H1 (cell line): ENCODE data around the gene ANKUB1. TPM values are rescaled to one million over a fixed set of nuclear protein-coding genes. Genes with fewer than 3 reads are reported as not detected.

Experiments
- CTCF ChIA-PET: fragments of 300-600 bp; sonication (Branson Sonifier 250); formaldehyde crosslinking; loops from one replicate; lab custom pipeline; 2021; ENCODE audit not compliant: partially characterized antibody; lab: Charles Lee
- POLR2A ChIA-PET: fragments of 300-600 bp; sonication (Branson Sonifier 250); formaldehyde crosslinking; loops from one replicate; lab custom pipeline; 2021; ENCODE audit warnings: inconsistent platforms; ENCODE audit not compliant: partially characterized antibody; lab: Charles Lee
- DNase-seq, 2 experiments: peaks; one replicate each; pipeline versions ENCODE4 v3.0.0 to v3.0.0-alpha.2; 2010 to 2022; ENCODE audit warnings: low spot score in 2 of 2, low read depth in 1 of 2, mixed read lengths in 1 of 2
- FAIRE-seq: peaks from 2 replicates; lab custom pipeline; 2011; peaks lifted over from hg19 to GRCh38; lab: Jason Lieb, UNC
- H2AFZ ChIP-seq: 2 replicates; pipeline ENCODE4 v1.8.1; 2012; ENCODE audit warnings: low read length, inconsistent platforms
- H2AK5ac ChIP-seq: 2 replicates; pipeline ENCODE4 v1.6.1; 2013; ENCODE audit warnings: low read depth, low read length
- H2BK120ac ChIP-seq: replicated peaks from 2 replicates; pipeline ENCODE3; 2013; ENCODE audit warnings: low read depth, low read length, inconsistent platforms
- H2BK12ac ChIP-seq: 2 replicates; pipeline ENCODE4 v1.6.1; 2013; ENCODE audit warnings: low read depth, low read length
- H2BK15ac ChIP-seq: 2 replicates; pipeline ENCODE4 v1.6.1; 2013; ENCODE audit warnings: low read length
- H2BK20ac ChIP-seq: 2 replicates; pipeline ENCODE4 v1.6.1; 2013; ENCODE audit warnings: low read length
- H2BK5ac ChIP-seq: 2 replicates; pipeline ENCODE4 v1.6.1; 2013; ENCODE audit warnings: low read depth, low read length
- H3K14ac ChIP-seq: 2 replicates; pipeline ENCODE4 v1.6.1; 2013; ENCODE audit warnings: inconsistent platforms; ENCODE audit not compliant: insufficient read length
- H3K18ac ChIP-seq: 2 replicates; pipeline ENCODE4 v1.6.1; 2013; ENCODE audit warnings: low read length; ENCODE audit errors: extremely low read depth
- H3K23ac ChIP-seq: 2 replicates; pipeline ENCODE4 v1.6.1; 2013; ENCODE audit warnings: inconsistent platforms; ENCODE audit not compliant: insufficient read length
- H3K23me2 ChIP-seq: 2 replicates; pipeline ENCODE4 v1.6.1; 2013; ENCODE audit warnings: low read depth, low read length
- H3K27ac ChIP-seq: 2 replicates; pipeline ENCODE4 v1.6.1; 2011; ENCODE audit warnings: low read depth, low read length, inconsistent platforms
- H3K27me3 ChIP-seq, 4 experiments: replicated peaks in 1 of 4; 1 replicate in 1 of 4; 2 replicates in 3 of 4; pipeline versions ENCODE4 v1.6.1 to v1.8.1; 2011 to 2013; ENCODE audit warnings: low read length in 3 of 4, mild to moderate bottlenecking in 3 of 4, inconsistent platforms in 2 of 4, mixed read lengths in 2 of 4, moderate library complexity in 1 of 4; ENCODE audit not compliant: control insufficient read depth in 3 of 4, insufficient read depth in 3 of 4; ENCODE audit errors: extremely low read depth in 1 of 4
- H3K36me3 ChIP-seq, 4 experiments: 2 replicates each; pipeline versions ENCODE4 v1.6.1 to v1.8.1; 2011 to 2013; ENCODE audit warnings: mild to moderate bottlenecking in 4 of 4, low read length in 3 of 4, moderate library complexity in 2 of 4, control low read depth in 1 of 4, inconsistent platforms in 1 of 4; ENCODE audit not compliant: insufficient read depth in 4 of 4, control insufficient read depth in 2 of 4
- H3K4ac ChIP-seq: replicated peaks from 2 replicates; pipeline ENCODE3; 2013; ENCODE audit warnings: low read length, low read depth, mixed read lengths, inconsistent platforms; ENCODE audit not compliant: insufficient read length
- H3K4me1 ChIP-seq, 4 experiments: replicated peaks in 1 of 4; 1 replicate in 1 of 4; 2 replicates in 3 of 4; pipeline versions ENCODE4 v1.6.1 to v1.8.1; 2011 to 2013; ENCODE audit warnings: low read length in 3 of 4, inconsistent platforms in 2 of 4, mixed read lengths in 1 of 4; ENCODE audit not compliant: insufficient read depth in 4 of 4, control insufficient read depth in 3 of 4
- H3K4me2 ChIP-seq, 2 experiments: 2 replicates each; pipeline versions ENCODE4 v1.6.1 to v1.8.1; 2011 to 2013; ENCODE audit warnings: low read depth in 2 of 2, low read length in 2 of 2, control low read depth in 1 of 2, inconsistent platforms in 1 of 2, mild to moderate bottlenecking in 1 of 2; ENCODE audit not compliant: insufficient read depth in 1 of 2
- H3K4me3 ChIP-seq, 4 experiments: fragments of 200-600, 300-600 bp in 1 of 4; sonication (generic), shearing (Covaris generic), sonication (Bioruptor Twin) in 1 of 4; 2 replicates each; pipeline versions ENCODE4 v1.5.1 to v1.8.1; 2011 to 2016; ENCODE audit warnings: low read length in 4 of 4, low read depth in 3 of 4, control low read depth in 2 of 4, inconsistent platforms in 2 of 4, mild to moderate bottlenecking in 2 of 4, mixed read lengths in 1 of 4, moderate library complexity in 1 of 4; ENCODE audit not compliant: insufficient read depth in 2 of 4; ENCODE audit errors: extremely low read depth in 1 of 4
- H3K56ac ChIP-seq: replicated peaks from 2 replicates; pipeline ENCODE3; 2013; ENCODE audit warnings: low read depth, mild to moderate bottlenecking, mixed read lengths, low read length, inconsistent platforms; ENCODE audit not compliant: insufficient read length
- H3K79me1 ChIP-seq: 2 replicates; pipeline ENCODE4 v1.6.1; 2013; ENCODE audit warnings: low read depth, low read length, control low read depth
- H3K79me2 ChIP-seq, 2 experiments: 2 replicates each; pipeline versions ENCODE4 v1.6.1 to v1.8.1; 2012 to 2013; ENCODE audit warnings: low read length in 2 of 2, mild to moderate bottlenecking in 2 of 2, inconsistent platforms in 1 of 2; ENCODE audit not compliant: insufficient read depth in 2 of 2, control insufficient read depth in 1 of 2
- H3K9ac ChIP-seq, 4 experiments: replicated peaks in 1 of 4; 1 replicate in 1 of 4; 2 replicates in 3 of 4; pipeline versions ENCODE4 v1.6.1 to v1.8.1; 2011 to 2013; ENCODE audit warnings: low read depth in 3 of 4, low read length in 3 of 4, control low read depth in 2 of 4, mild to moderate bottlenecking in 2 of 4, moderate library complexity in 2 of 4, inconsistent platforms in 1 of 4; ENCODE audit errors: extremely low read depth in 1 of 4
- H3K9me3 ChIP-seq, 2 experiments: 2 replicates each; pipeline versions ENCODE4 v1.6.1 to v1.8.1; 2012 to 2013; ENCODE audit warnings: mild to moderate bottlenecking in 2 of 2, moderate library complexity in 2 of 2, control low read depth in 1 of 2, inconsistent platforms in 1 of 2, low read depth in 1 of 2, low read length in 1 of 2, mixed read lengths in 1 of 2; ENCODE audit not compliant: insufficient read depth in 2 of 2
- H4K20me1 ChIP-seq, 2 experiments: replicated peaks in 1 of 2; 2 replicates each; pipeline versions ENCODE3 to v1.8.1; 2011 to 2013; ENCODE audit warnings: inconsistent platforms in 2 of 2, low read length in 2 of 2, mild to moderate bottlenecking in 1 of 2; ENCODE audit not compliant: insufficient read depth in 2 of 2, control insufficient read depth in 1 of 2
- H4K5ac ChIP-seq: 2 replicates; pipeline ENCODE4 v1.6.1; 2013; ENCODE audit warnings: low read length, low read depth, mixed read lengths, inconsistent platforms; ENCODE audit not compliant: insufficient read length
- H4K8ac ChIP-seq: 2 replicates; pipeline ENCODE4 v1.8.0; 2013; ENCODE audit warnings: mild to moderate bottlenecking, moderate library complexity, low read length, inconsistent platforms; ENCODE audit not compliant: insufficient read depth; ENCODE audit errors: extremely low read depth
- H4K91ac ChIP-seq: replicated peaks from 2 replicates; pipeline ENCODE3; 2013; ENCODE audit warnings: low read length, mixed read lengths, inconsistent platforms; ENCODE audit not compliant: insufficient read length
- ASH2L ChIP-seq: fragments of 200-600, 300-600 bp; sonication (generic); IDR thresholded peaks from one replicate; pipeline ENCODE4 v1.7.1; 2017; ENCODE audit warnings: low read length
- BACH1 ChIP-seq: IDR thresholded peaks from 2 replicates; pipeline ENCODE4 v1.6.1; 2012; ENCODE audit warnings: low read length, improper control_type of control experiment
- CEBPB ChIP-seq: IDR thresholded peaks from 2 replicates; pipeline ENCODE4 v1.6.1; 2012; ENCODE audit warnings: low read depth, low read length
- CHD1 ChIP-seq: IDR thresholded peaks from 2 replicates; pipeline ENCODE4 v1.6.1; 2012; ENCODE audit warnings: low read depth, low read length, improper control_type of control experiment
- CTBP2 ChIP-seq: IDR thresholded peaks from 2 replicates; pipeline ENCODE4 v1.7.0; 2011; ENCODE audit warnings: borderline replicate concordance, mild to moderate bottlenecking, moderate library complexity, mixed read lengths, low read length; ENCODE audit not compliant: insufficient read depth, insufficient read length
- HDAC2 ChIP-seq, 2 experiments: fragments of 300-600 bp in 1 of 2; sonication (generic) in 1 of 2; IDR thresholded peaks; 2 replicates each; pipeline ENCODE4 v1.6.1; 2011 to 2012; ENCODE audit warnings: low read depth in 2 of 2, low read length in 2 of 2, mild to moderate bottlenecking in 2 of 2, moderate library complexity in 2 of 2, borderline replicate concordance in 1 of 2, inconsistent platforms in 1 of 2
- JUND ChIP-seq: IDR thresholded peaks from 2 replicates; pipeline ENCODE4 v1.6.1; 2011; ENCODE audit warnings: mild to moderate bottlenecking, improper control_type of control experiment, low read length
- KDM5A ChIP-seq: fragments of 200-600 bp; IDR thresholded peaks from 2 replicates; pipeline ENCODE4 v1.7.1; 2012; ENCODE audit warnings: mild to moderate bottlenecking, low read length, inconsistent platforms, mixed read lengths
- MAFK ChIP-seq: IDR thresholded peaks from 2 replicates; pipeline ENCODE4 v1.6.1; 2012; ENCODE audit warnings: low read depth, mild to moderate bottlenecking, improper control_type of control experiment, low read length
- RNF2 ChIP-seq: fragments of 200-900, 300-1000 bp; sonication (generic); IDR thresholded peaks from 2 replicates; pipeline ENCODE4 v1.7.1; 2016; ENCODE audit warnings: borderline replicate concordance, low read depth, mild to moderate bottlenecking, antibody characterized with exemption, low read length; ENCODE audit not compliant: poor library complexity, severe bottlenecking; ENCODE audit errors: missing control alignments
- SIN3A ChIP-seq, 2 experiments: IDR thresholded peaks in 1 of 2; conservative IDR thresholded peaks in 1 of 2; 2 replicates each; pipeline ENCODE4 v1.6.1; 2011 to 2012; ENCODE audit warnings: low read length in 2 of 2, improper control_type of control experiment in 1 of 2, low read depth in 1 of 2, mild to moderate bottlenecking in 1 of 2
- SIRT6 ChIP-seq: IDR thresholded peaks from one replicate; pipeline ENCODE4 v1.7.1; 2012; ENCODE audit warnings: low read length, inconsistent platforms
- SIX5 ChIP-seq: IDR thresholded peaks from 2 replicates; pipeline ENCODE4 v1.6.1; 2011; ENCODE audit warnings: mild to moderate bottlenecking, low read depth, low read length
- SUZ12 ChIP-seq: fragments of 200-600 bp; sonication (generic); IDR thresholded peaks from 2 replicates; pipeline ENCODE4 v1.6.1; 2012; ENCODE audit warnings: mild to moderate bottlenecking, inconsistent platforms, low read length, moderate library complexity, mixed read lengths
- WGBS, 2 experiments: shearing (Covaris generic) in 1 of 2; methylation state at CpG; one replicate each; pipeline versions ENCODE4 v1.1.6 to v1.1.7; 2013 to 2015; ENCODE audit warnings: low lambda C conversion rate in 2 of 2, mixed read lengths in 2 of 2, inconsistent platforms in 1 of 2, low coverage in 1 of 2, missing lambda C conversion rate in 1 of 2; ENCODE audit not compliant: insufficient replicate concordance in 2 of 2, insufficient coverage in 1 of 2, insufficient read length in 1 of 2; ENCODE audit errors: extremely low coverage in 1 of 2, missing lambda C conversion rate in 1 of 2; 5-methylcytosine and 5-hydroxymethylcytosine counted together
- polyA plus RNA-seq, 7 experiments: library from polyadenylated mRNA; depleted of rRNA in 3 of 7; stranded (reverse) in 5 of 7; unstranded in 2 of 7; fragments of >200 nt in 5 of 7; fragments of 200-250 nt in 2 of 7; gene quantifications; 1 replicate in 5 of 7; 2 replicates in 1 of 7; 4 replicates in 1 of 7; pipeline versions ENCODE4 v1.2.1 to v1.2.3, GENCODE V29; 2011 to 2013; ENCODE audit warnings: missing spikeins in 2 of 7, mixed read lengths in 2 of 7
- total RNA-seq: library from RNA; stranded (reverse); fragmentation: NEBNext Ultra II Directional; extraction: Animal tissue kit (Norgen Biotek cat#: 25700); gene quantifications from 2 replicates; pipeline ENCODE4 v1.2.1, GENCODE V29; 2021

Gene ANKUB1
- total and polyA plus RNA-seq, 2 of the 8 experiments (the other 6 are each of a cell fraction or from before 2014, with no cell fraction given) = not detected

DNA sequence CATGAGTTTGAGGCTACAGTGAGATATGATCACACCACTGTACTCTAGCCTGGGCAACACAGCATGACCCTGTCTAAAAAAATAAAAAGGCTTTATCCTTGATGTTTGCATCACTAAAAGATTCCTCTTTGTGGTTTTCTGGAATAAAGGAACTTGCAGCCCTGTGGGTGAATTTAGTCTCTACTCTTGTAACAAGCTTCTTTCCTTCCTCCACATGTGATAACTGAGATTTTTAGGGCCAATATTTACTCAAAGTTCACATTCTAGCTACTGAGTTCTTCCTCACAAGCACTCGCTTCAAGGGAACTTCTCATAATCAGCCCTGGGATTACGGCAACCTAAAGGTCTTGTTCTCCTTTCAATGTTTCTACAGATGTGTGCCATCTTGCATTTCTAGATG is 64.7 kb downstream of the ANKUB1 start:
- no peak overlapping the region for H2BK20ac ChIP-seq
- H3K4me2 ChIP-seq = no peak overlapping the region
- no peak overlapping the region for H2BK5ac ChIP-seq
- DNase-seq (no peak), FAIRE-seq (no peak)
- no peaks in the 10 kb centered on the region for H3K79me2 ChIP-seq
- no peak overlapping the region for H4K8ac ChIP-seq
- no peak overlapping the region for H3K27ac ChIP-seq
- H3K56ac ChIP-seq = no peak overlapping the region
- H2BK15ac ChIP-seq = no peak overlapping the region
- no peak overlapping the region for H3K4ac ChIP-seq
- no peak overlapping the region for H4K91ac ChIP-seq
- no peak overlapping the region for H2AK5ac ChIP-seq
- no peak overlapping the region for H3K18ac ChIP-seq
- no peak overlapping the region for H2AFZ ChIP-seq
- no peak overlapping the region for H3K14ac ChIP-seq
- no peak overlapping the region for H3K4me3 ChIP-seq
- H2BK12ac ChIP-seq = no peak overlapping the region
- 92% methylated on average over 2 of the region's 2 CpGs; no CpG with 5 or more reads in 1 of the 2 experiments for WGBS, 2 experiments
- no peaks in the 10 kb centered on the region for H3K27me3 ChIP-seq
- H2BK120ac ChIP-seq = no peak overlapping the region
- POLR2A ChIA-PET = no interaction called here
- H3K23me2 ChIP-seq = no peaks in the 10 kb centered on the region
- H4K20me1 ChIP-seq = no peaks in the 10 kb centered on the region
- H3K4me1 ChIP-seq = no peaks in the 10 kb centered on the region
- H3K9ac ChIP-seq = no peak overlapping the region
- no peak overlapping the region for H4K5ac ChIP-seq
- no peak overlapping the region for H3K23ac ChIP-seq
- no peaks in the 10 kb centered on the region for H3K9me3 ChIP-seq
- CTCF ChIA-PET = interaction anchor here (0.5 to 1.8 kb wide), 7 partner anchors 9 to 239 kb away, joined by 3 to 7 read pairs (median 3); no protein-coding TSS in a partner anchor
- no peaks in the 10 kb centered on the region for H3K79me1 ChIP-seq
- no peaks in the 10 kb centered on the region; a peak in 1 of 8 replicates for H3K36me3 ChIP-seq
- TF ChIP-seq CTBP2 (no peak), SUZ12 (no peak), ASH2L (no peak), SIX5 (no peak), MAFK (no peak), KDM5A (no peak), HDAC2 (IDR thresholded peaks at IDR 0.05; ENCODE audit: borderline replicate concordance in 1 of 2, low read depth in 2 of 2, low read length in 2 of 2) (no peak), RNF2 (no peak), BACH1 (no peak), SIN3A (conservative IDR thresholded peaks at IDR 0.05 in 1 of 2, IDR thresholded peaks at IDR 0.05 in 1 of 2; ENCODE audit: low read depth in 1 of 2, low read length in 2 of 2) (no peak), SIRT6 (no peak), JUND (no peak), CEBPB (no peak), CHD1 (no peak)
